KMS-11 (cell line): ENCODE measurements around the gene PCGF6.
A peak's percentile ranks its signal among the peaks of the same experiment; 100 is the strongest.
"Not testable (repeated sequence)": the region's sequence is repeated elsewhere in the genome, so short reads cannot be mapped to it uniquely, and the experiment has no call there.

Experiments used
- H2AFZ ChIP-seq: fragments of 200-600 bp; sonication (generic); 2 replicates; pipeline ENCODE4 v1.6.1; 2016; ENCODE audit warnings: antibody characterized with exemption, mixed run types, low read depth
- H3K27ac ChIP-seq: fragments of 200-600 bp; sonication (generic); 2 replicates; pipeline ENCODE4 v1.6.1; 2016; ENCODE audit warnings: mild to moderate bottlenecking, mixed run types
- H3K27me3 ChIP-seq: fragments of 200-600 bp; sonication (generic); 2 replicates; pipeline ENCODE4 v1.6.1; 2017; ENCODE audit warnings: mild to moderate bottlenecking, low read depth, mixed run types, moderate library complexity; ENCODE audit not compliant: insufficient read depth
- H3K36me3 ChIP-seq: fragments of 200-600 bp; sonication (generic); 2 replicates; pipeline ENCODE4 v1.6.1; 2017; ENCODE audit warnings: mild to moderate bottlenecking, mixed run types; ENCODE audit not compliant: insufficient read depth
- H3K4me1 ChIP-seq: fragments of 200-600 bp; sonication (generic); 2 replicates; pipeline ENCODE4 v1.6.1; 2016; ENCODE audit warnings: mild to moderate bottlenecking, low read depth, mixed run types; ENCODE audit not compliant: poor library complexity, severe bottlenecking
- H3K4me2 ChIP-seq: fragments of 200-600 bp; sonication (generic); 2 replicates; pipeline ENCODE4 v1.7.0; 2016; ENCODE audit warnings: mild to moderate bottlenecking, mixed run types
- H3K4me3 ChIP-seq: fragments of 200-600 bp; sonication (generic); IDR thresholded peaks from 2 replicates; pipeline ENCODE4 v1.6.1; 2017; ENCODE audit warnings: low read depth, low read length, mixed read lengths; ENCODE audit not compliant: insufficient read depth
- H3K79me2 ChIP-seq: fragments of 200-600 bp; sonication (generic); 2 replicates; pipeline ENCODE4 v1.6.1; 2016; ENCODE audit warnings: low read depth, mixed run types; ENCODE audit not compliant: insufficient read depth
- H3K9ac ChIP-seq: fragments of 200-600 bp; sonication (generic); 2 replicates; pipeline ENCODE4 v1.6.1; 2016; ENCODE audit warnings: mild to moderate bottlenecking, mixed run types
- H4K20me1 ChIP-seq: fragments of 200-600 bp; sonication (generic); 2 replicates; pipeline ENCODE4 v1.6.1; 2016; ENCODE audit warnings: mild to moderate bottlenecking, mixed run types; ENCODE audit not compliant: insufficient read depth
- CTCF ChIP-seq: fragments of 200-600 bp; sonication (generic); conservative IDR thresholded peaks from 2 replicates; pipeline ENCODE4 v1.6.1; 2017; ENCODE audit warnings: low read depth, mild to moderate bottlenecking, antibody characterized with exemption, low read length, moderate library complexity, mixed read lengths

Gene PCGF6

DNA sequence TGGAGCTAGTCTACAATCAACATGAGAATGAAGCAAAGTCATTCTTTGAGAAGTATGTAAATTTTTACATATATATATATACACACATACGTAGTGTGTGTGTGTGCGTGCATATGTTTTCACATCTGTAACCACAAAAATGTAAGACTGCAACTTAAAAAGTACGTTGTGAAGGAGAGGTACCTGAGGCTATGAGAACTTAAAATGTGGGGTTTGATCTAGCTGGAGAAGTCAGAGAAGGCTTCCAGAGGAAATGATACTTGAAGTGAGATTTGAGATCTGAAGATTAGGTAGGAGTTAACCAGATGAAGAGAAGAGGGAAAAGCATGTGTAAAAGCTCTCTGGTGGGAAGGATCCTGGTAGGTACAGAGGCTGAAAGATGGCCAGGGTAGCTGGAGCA, 22.6 kb upstream of the PCGF6 start:
- H4K20me1 ChIP-seq = no peaks in the 10 kb centered on the region
- no peak overlapping the region for H3K4me2 ChIP-seq
- H3K36me3 ChIP-seq = no peaks in the 10 kb centered on the region
- no peak overlapping the region for H3K27ac ChIP-seq
- H3K9ac ChIP-seq = no peak overlapping the region
- H3K79me2 ChIP-seq = peaks cover 27% of the 10 kb centered on the region; the same call in 1 of the 2 replicates
- peaks cover 24% of the 10 kb centered on the region for H3K4me1 ChIP-seq
- TF ChIP-seq CTCF = no peak
- no peak overlapping the region for H3K4me3 ChIP-seq
- H2AFZ ChIP-seq = no peak overlapping the region
- H3K27me3 ChIP-seq = no peaks in the 10 kb centered on the region

GRCh38 chr10:103367782-103368518, 17.0 kb upstream of the PCGF6 start, which contains the start of gene TAF5:
Gene TAF5, plus strand, starts transcription at chr10:103367976. Its CDS starts 14 bp downstream, at chr10:103367990.
- peak within 1 kb of the TSS; percentile 62; the same call in 1 of the 2 replicates for H3K9ac ChIP-seq
- H3K4me1 ChIP-seq = peaks cover 28% of the 10 kb centered on the region
- H3K4me3 ChIP-seq = no peak within 1 kb of the TSS
- H3K79me2 ChIP-seq = peaks cover 27% of the 10 kb centered on the region; the same call in 1 of the 2 replicates
- peak within 1 kb of the TSS; percentile 83 for H3K4me2 ChIP-seq
- peak within 1 kb of the TSS; percentile 46; the same call in 1 of the 2 replicates for H3K27ac ChIP-seq
- H4K20me1 ChIP-seq = no peaks in the 10 kb centered on the region
- H3K27me3 ChIP-seq = no peaks in the 10 kb centered on the region
- H2AFZ ChIP-seq = peak within 1 kb of the TSS; percentile 81
- H3K36me3 ChIP-seq = no peaks in the 10 kb centered on the region
- no peak for TF ChIP-seq CTCF

DNA sequence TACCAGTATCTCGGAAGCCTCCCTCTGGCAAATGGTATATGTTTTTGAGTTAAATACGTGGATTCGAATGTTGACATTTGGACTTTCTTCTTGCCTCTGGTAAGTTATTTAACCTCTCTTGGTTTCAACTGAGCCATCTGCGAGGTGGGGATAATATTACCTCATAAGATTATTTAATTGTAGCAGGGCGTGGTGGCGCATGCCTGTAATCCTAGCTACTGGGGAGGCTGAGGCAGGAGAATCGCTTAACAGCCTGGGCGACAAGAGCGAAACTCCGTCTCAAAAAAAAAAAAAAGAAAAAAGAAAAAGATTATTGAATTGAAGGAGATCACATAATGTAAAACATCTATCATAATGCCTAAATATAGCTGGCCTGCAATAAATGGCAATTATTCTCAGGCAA, 16.4 kb upstream of the PCGF6 start:
- peak overlapping the region; percentile 81 for H2AFZ ChIP-seq
- no peak for TF ChIP-seq CTCF
- no peaks in the 10 kb centered on the region for H3K27me3 ChIP-seq
- H3K4me3 ChIP-seq = no peak overlapping the region
- H4K20me1 ChIP-seq = no peaks in the 10 kb centered on the region
- H3K4me1 ChIP-seq = peaks cover 28% of the 10 kb centered on the region
- peak overlapping the region; percentile 69 for H3K4me2 ChIP-seq
- H3K79me2 ChIP-seq = peaks cover 27% of the 10 kb centered on the region; the same call in 1 of the 2 replicates
- H3K36me3 ChIP-seq = no peaks in the 10 kb centered on the region
- peak overlapping the region; percentile 62; the same call in 1 of the 2 replicates for H3K9ac ChIP-seq
- H3K27ac ChIP-seq = peak overlapping the region; percentile 19; the same call in 1 of the 2 replicates

- not testable (repeated sequence) for H4K20me1 ChIP-seq, H3K36me3 ChIP-seq, H2AFZ ChIP-seq, H3K9ac ChIP-seq, H3K4me2 ChIP-seq, H3K27ac ChIP-seq, H3K4me3 ChIP-seq, H3K27me3 ChIP-seq, H3K79me2 ChIP-seq, H3K4me1 ChIP-seq
Observed at GRCh38 chr10:103360791-103361190, 9.9 kb upstream of the PCGF6 start.

DNA sequence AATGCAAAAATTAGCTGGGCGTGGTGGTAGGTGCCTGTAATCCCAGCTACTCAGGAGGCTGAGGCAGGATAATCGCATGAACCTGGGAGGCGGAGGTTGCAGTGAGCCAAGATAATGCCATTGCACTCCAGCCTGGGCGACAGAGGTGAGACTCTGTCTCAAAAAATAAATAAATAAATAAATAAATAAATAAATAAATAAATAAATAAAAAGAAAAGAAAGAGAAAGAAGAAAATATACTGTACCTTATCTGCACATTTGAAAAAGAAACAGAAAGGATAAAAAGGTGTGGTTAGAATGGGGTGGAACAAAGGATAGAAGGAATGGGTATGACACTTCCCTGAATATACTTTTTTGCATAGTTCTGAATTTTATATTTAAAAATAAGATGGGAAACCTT, 8.6 kb upstream of the PCGF6 start:
- H2AFZ ChIP-seq, H3K4me1 ChIP-seq, H3K4me2 ChIP-seq, H3K36me3 ChIP-seq, H4K20me1 ChIP-seq, H3K79me2 ChIP-seq, H3K27me3 ChIP-seq, H3K4me3 ChIP-seq, H3K27ac ChIP-seq, H3K9ac ChIP-seq: not testable (repeated sequence)
